HG02642 (cell line): ENCODE results near the gene SLC25A25.

Experiments
- ATAC-seq: cut with Tn5 transposase; IDR thresholded peaks from one replicate; pipeline ENCODE4 v1.9.1; 2021; ENCODE audit warnings: mild to moderate bottlenecking; ENCODE audit not compliant: unreplicated experiment, poor library complexity

SLC25A25 gene

DNA sequence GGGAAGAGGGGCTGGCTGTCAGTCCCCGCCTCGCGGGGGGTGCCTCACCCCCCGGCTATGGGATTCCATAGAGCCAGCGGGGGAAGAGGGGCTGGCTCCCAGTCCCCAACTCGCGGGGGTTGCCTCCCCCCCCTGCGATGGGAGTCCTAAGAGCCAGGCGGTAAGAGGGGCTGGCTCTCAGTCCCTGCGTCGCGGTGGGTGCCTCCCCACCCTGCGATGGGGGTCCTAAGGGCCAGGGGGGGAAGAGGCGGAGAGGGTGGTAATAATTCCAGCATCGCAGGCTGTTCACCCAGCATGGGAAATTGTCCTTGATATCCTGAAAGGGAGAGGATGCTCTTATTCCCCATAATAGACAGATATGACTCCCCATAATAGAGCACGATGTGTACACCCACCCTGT lies 71.6 kb downstream of the SLC25A25 start:
- no peak for ATAC-seq

DNA sequence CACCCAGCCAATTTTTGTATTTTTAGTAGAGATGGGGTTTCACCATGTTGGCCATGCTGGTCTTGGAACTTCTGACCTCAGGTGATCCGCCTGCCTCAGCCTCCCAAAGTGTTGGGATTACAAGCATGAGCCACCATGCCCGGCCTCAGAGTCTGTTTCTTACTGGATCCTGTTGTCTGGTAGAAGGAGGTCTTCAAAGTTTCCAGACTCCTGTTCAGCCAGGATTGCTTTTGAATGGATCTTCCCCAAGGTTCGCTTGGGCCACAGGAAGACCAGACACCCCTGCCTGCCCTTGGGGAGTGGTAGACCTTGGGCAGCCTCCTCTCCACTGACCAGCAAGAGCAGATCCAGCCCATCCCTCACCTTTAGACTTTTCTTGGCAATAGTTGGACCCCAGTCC lies 73.6 kb downstream of the SLC25A25 start:
- no peak for ATAC-seq

DNA sequence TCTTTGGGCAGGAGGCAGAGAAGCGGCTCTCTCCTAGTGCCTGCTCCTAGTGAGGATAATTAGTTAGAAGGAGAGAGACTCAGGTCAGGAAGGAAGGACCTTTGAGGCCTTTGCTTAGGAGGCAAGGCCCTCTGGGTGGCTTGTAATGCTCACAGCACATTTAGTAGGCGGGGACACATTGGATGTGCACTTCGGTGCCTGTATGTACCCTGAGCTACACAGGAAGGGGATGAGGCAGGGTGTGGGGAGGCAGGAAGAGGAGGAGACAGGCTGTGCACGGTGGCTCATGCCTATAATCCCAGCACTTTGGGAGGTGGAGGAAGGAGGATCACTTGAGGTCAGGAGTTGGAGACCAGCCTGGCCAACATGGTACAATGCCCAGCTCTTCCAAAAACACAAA lies 74.0 kb downstream of the SLC25A25 start:
- no peak for ATAC-seq

DNA sequence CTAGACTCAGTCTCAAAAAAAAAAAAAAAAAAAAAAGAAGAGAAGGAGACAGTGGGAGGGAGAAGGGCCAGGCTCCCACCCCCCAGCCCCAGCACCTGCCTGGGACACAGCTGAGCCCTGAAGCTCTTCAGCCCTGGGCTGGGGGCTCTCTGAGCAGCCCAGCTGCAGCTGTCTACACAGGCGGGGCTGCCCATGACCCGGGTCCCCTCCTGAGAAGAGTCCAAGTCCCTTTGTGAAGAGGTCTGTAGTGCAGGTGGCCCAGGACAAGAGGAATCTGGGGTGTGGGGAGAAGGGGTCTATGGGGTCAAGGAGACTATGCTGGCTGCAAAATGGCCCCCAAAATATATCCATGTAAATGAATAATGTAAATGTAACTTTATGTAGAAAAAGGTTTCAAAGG lies 74.6 kb downstream of the SLC25A25 start:
- no peak for ATAC-seq

DNA sequence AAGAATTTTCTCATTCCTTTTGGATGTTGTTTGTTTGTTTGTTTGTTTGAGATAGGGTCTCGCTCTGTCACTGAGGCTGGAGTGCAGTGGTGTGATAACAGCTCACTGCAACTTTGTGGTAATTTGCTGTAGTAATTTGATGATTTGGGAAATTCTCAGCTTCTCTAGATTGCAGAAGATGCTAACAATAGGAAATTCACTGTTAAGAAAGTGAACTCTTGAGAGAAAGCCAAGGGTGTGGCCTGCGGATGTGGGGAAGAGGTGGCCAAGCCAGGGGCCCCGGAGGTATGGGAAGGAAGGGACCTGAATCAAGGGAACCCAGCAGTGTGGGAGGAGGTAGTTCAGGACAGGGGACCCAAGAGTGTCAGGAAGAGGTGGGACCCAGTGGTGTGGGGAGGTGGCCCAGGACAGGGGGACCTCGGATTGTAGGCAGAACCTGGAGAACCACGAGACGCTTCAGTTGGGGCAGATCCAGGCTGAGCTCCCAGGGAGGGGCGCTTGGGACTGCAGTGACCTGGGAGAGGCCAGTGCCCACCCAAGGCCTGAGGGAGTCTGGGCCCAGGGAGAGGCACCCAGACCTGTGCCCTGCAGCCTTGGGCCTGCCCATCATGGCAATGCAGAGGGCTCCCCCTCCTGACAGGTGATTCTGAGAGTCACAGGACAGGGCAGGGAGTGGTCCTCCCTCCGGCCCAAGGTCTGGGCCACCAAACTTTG lies 75.7 kb downstream of the SLC25A25 start:
- no peak for ATAC-seq

DNA sequence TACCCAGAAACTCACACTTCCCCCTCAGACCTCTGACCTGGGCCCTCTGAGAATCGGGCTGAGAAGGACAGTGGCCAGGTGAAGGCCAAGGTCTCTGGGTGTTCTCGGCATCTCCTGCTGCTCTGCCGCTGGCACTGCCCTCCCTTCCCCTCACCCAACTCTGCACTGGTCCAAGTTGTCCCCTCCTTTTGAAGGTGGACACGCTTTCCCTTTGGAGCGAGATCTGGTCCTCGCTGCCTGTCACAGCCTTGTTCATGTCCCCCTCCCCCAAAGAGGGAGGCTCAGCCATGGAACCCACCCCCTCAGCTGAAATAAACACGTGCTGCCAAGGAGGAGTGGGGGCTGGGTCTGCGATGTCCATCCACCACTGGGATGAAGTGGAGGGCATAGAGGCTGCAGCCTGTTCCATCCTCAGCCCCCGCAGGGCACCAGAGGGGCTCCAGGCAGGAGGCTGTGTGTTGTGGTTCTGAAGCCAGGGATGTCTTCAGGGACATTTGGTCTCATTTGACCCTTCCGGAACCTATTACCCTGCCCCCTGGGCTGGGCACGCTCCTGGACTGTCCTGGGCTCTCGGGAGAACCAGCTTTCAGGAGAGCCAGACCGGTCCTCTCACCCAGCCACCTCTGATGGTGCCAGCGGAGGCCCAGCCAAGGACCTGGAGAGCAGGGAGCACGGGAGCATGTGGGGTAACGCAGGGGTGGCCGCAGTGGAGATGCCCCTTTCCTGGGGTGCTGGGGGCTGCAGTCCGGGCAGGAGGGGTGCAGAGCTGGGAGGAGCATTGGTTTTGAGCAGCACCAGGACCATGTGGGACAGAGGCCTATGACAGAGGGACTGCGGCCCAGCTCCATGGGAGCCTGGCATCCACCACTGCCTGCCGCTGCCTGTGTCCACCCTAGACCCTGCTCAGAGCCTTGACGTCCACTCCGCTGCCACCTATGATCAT lies 76.5 kb downstream of the SLC25A25 start:
- no peak for ATAC-seq

DNA sequence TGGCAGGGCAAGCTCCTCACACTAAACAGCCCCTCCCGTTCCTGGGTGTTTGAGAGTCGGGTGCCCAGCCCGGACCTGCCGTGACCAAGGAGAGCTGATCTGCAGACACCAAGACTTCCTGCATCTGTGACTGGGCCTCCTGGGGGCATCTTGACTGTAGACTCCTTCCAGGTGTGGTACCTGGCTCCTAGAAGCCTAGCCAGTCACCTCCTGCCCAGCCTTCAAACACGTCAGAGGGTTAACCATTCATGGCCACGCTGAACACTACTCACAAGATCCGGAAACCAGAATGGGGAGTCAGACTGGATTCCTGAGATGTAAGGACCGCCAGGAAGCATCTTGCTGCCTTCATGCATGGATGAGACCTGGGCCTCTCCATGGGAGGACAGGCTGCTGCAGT lies 77.5 kb downstream of the SLC25A25 start:
- no peak for ATAC-seq

DNA sequence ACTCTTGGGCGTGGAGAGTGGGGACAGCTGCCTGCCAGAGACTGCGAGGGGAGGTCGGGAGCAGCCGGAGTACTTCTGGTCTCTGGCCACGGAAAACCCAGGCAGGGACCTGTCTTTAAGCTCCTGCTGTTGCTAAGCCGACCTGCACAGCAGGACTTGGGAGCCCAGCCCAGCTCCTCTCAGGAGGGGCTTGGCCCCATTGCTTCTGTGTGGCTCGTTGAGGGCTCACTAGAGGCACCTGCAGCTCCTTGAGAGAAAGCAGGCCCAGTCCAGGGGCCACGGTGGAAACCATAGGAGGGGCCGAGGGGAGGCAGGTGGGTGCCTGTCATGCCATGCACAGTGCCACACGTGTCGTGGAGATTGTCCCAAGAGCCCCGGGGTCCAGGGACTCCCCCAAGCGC lies 77.9 kb downstream of the SLC25A25 start:
- no peak for ATAC-seq

DNA sequence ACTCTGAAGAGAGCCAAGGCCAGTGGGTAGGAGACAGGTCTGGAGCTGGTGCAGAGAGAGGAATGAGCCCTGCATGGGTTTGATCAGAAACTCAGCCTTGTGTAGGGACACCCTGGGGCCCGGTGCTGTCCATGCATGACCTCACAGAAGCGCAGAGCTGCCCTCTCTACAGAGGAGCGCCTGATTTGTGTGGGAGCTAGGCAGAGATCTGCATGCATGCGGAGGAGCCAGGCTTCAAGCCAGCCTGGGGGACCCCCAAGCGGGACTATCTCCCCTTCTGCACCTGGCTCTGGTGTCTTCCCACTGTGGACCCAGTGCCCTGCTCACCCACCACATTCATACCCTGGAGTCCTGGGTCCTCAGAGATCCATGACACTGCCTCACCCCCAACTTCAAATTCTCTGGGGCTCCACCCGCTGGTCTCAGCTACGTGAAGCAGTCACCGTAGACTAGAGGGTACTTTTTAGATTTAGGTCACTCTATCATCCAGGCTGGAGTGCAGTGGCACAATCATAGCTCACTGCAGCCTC lies 78.6 kb downstream of the SLC25A25 start:
- no peak for ATAC-seq

DNA sequence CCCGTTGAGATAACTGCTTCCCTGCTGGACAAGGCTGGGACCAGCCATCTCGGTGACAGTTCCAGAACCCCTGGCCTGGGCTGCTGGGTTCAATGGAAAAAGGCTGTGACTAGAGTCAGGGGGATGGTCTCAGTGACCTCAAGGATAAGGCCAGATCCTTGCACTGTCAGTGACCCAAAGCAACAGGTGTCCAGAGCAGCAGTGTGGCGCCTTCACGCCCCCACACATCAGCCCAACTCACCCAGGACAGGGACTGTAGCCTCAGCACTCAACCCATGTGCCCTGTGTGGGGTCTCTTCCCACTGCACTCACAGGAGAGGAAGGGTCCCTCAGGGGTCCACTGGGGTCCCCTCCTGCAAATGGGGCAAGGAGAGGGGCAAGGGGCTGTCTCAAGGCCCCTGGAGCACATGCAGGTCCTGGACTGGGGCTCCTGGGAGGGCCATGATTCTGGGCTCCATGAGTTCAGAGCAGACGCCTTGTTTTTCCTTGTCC lies 80.5 kb downstream of the SLC25A25 start:
- ATAC-seq = no peak

DNA sequence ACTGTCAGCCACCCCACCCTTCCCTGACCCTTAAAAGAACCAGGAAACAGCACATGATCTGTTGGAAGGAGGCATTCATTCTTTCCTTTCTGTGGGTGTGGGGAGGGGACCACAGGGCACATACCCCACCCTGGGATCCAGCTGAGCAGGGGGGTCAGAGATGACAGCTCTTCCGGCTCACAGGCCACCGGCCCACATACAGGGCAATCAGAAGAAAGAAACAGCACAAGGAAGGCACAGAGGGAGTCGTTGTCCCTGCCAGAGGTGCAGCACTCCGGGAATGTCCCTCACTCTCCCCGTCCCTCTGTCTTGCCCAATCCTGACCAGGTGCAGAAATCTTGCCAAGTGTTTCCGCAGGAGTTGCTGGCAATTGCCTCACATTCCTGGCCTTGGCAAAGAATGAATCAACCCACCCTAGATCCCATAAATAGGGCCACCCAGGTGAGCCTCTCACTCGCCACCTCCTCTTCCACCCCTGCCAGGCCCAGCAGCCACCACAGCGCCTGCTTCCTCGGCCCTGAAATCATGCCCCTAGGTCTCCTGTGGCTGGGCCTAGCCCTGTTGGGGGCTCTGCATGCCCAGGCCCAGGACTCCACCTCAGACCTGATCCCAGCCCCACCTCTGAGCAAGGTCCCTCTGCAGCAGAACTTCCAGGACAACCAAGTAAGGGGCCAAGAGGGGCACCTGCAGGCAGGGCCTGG lies 81.1 kb downstream of the SLC25A25 start, which contains the start of gene LCN2:
LCN2 (plus strand) TSS at position 453 of the 701 bp plus-strand sequence; CDS start at position 526, 73 bp downstream.
- ATAC-seq = no peak

DNA sequence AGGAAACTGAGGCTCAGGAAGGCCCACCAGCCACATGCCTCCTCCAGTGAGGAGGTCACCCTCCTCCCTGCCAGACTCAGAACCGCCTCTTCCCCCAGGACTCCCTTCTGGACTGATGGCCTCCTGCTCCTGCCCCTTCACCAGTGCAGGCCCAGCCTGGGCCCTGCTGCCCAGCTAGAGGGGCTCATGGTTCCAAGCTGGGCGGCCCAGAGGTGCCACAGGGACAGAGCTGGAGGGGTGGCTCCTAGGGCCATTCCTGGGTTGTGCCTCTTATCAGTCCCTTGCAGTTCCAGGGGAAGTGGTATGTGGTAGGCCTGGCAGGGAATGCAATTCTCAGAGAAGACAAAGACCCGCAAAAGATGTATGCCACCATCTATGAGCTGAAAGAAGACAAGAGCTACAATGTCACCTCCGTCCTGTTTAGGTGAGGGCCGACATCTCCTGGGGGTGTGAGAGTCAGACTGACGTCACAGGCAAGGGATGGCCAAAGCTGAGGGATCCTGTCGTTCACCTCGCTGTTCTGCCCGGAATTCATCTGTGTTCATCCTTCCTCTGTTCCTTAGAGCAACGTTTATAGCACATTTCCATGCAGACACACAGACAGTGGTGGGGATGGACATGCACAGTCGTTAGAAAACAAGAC lies 82.0 kb downstream of the SLC25A25 start:
- no peak for ATAC-seq

DNA sequence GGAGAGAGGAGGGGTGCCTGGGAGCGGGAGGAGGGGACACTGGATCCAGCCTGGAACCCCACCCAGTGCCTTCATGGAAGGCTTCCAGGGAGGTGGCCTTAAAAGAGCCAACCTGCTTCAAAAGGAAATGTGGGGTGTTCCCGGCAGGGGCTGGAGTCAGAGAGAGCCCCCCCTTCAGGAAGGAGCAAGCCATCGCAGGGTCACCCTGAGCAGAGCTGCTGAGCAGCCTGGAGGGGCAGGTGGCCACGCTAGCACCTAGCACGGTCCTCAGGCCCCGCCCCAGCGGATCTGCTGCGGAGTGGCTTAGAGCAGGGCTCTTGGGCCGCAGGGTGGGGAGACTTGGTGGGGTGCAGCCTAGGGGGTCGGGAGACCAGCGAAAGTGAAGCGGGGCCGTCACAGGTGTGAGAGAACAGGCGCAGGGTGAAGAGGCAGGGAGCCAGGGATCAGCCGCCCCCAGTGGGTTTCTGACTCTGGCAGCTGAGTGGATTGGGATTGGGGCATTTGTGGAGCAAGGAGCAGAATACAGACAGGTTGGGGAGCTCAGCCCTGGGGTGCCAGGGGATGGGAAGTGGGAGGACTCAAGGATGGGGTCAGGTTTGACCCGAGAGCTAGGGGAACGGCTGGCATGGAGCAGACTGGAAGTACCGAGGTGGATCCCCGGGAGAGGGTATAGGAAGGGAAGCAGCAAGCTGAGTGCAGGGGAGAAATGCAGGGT lies 82.7 kb downstream of the SLC25A25 start:
- no peak for ATAC-seq

DNA sequence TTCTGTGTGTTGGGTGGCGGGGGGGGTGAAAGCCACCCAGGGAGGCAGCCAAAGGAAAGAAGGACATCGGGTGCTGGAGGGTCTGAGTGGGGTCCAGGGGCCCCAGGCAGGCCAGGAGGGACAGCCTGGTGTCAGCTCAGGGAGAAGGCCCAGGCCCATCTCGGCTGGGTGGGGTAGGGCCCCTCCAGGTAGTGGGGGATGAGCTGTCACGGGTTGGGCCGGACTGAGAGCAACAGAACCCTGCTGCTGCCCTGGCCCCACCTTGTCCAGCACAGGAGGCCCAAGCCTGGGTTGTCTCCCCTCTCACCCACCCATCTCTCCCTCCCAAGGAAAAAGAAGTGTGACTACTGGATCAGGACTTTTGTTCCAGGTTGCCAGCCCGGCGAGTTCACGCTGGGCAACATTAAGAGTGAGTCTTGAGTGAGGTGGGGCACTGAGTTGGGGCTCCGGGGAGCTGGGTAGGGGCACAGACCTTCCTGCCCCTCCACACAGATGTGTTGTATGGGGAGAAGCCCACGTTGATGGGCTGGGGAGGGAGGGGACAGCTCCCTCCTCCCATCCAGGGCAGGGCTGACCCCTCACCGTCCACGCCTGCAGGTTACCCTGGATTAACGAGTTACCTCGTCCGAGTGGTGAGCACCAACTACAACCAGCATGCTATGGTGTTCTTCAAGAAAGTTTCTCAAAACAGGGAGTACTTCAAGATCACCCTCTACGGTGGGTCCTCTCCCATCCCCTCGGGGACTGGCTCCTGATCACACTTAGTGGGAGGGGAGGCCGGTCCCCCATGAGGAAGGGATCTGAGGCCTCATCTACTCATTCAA lies 83.5 kb downstream of the SLC25A25 start:
- no peak for ATAC-seq

DNA sequence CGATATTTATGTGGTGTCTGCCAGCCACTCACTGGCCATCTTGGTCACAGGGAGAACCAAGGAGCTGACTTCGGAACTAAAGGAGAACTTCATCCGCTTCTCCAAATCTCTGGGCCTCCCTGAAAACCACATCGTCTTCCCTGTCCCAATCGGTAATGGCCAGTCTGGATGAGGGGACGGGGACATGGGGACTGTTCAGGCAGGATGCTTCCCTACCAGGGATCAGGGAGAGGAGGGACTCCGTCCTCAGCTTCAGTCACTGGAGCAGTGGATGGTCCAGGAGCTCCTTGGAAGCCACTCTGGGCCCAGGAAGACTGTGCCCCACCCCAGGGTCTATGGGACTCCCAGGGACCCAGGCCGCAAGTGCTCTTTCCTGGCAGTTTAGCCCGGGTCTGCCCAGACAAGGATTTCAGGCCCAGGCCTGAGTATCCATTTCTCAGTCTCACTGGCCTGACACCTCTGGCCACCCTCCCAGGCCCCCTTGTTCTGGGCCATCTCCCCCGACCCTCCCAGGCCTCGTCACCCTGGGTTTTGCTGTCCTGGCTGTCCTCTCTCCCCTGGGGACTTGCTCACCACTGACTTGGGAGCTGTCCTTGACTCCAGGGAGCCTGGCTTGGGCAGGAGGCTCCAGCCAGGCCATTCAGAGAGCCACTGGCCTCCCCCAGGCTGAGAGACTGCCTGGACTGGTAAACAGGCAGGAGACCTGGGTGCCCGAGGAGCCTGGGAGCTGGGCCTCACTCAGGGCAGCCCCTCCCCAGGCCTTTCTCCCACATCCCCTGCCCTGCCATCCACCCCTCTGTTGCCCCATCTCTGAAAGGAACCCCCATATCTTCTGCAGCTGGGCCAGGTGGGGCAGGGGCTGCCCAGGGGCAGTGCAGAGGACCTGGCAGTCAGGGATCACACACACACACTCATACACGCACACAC lies 84.4 kb downstream of the SLC25A25 start:
- ATAC-seq = no peak

DNA sequence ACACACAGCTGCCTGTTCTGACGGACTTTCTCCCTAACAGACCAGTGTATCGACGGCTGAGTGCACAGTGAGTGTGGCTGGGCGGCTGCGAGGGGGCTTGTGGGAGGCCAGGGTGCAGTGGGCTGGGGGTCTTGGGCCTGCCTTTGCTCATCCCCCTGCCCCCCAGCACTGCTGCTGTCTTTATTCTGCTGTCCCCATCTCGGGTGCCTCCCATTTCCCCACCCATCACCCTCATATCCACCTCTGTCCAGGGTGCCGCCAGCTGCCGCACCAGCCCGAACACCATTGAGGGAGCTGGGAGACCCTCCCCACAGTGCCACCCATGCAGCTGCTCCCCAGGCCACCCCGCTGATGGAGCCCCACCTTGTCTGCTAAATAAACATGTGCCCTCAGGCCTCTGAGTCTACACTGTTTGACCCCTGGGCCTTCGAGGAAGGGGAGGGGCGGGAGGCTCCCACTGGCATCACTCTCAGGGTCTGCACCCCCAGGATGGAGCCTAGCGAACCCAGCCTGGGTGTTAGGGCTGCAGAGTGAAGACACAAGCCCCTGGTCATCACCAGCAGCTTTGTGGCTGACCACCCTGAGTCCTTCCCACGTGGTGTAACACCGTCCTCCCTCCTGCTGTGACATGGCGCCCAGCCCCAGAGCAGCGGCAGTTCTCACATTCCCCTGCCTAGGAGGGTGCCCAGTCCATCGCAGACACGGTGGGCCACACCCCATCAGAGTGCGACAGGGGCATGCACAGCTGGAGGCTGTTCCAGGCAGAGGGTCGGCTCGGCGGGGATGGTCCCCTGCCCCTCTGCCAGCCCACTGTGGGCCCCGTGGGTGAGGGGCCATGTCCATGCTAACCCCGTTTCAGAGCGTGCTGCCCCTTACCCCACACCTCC lies 85.3 kb downstream of the SLC25A25 start:
- no peak for ATAC-seq
